SU-DHL-6 (cell line): ENCODE results near the gene MBD5.

ENCODE experiments used
- H2AFZ ChIP-seq: fragments of 200-600 bp; sonication (generic); 2 replicates; pipeline ENCODE4 v1.6.1; 2014; ENCODE audit warnings: low read depth, mild to moderate bottlenecking, moderate library complexity, mixed read lengths, antibody characterized with exemption, low read length; ENCODE audit not compliant: severe bottlenecking
- H3F3A ChIP-seq: fragments of 200-600 bp; shearing (Covaris generic); 2 replicates; pipeline ENCODE4 v1.6.0; 2016; ENCODE audit warnings: antibody characterized with exemption, mild to moderate bottlenecking; ENCODE audit not compliant: insufficient read depth
- H3K27ac ChIP-seq: fragments of 200-600 bp; sonication (generic); 2 replicates; pipeline ENCODE4 v1.5.1; 2016; ENCODE audit warnings: low read depth, mild to moderate bottlenecking, low read length, moderate library complexity, mixed read lengths
- H3K27me3 ChIP-seq: fragments of 200-600 bp; sonication (generic), shearing (Covaris generic); 2 replicates; pipeline ENCODE4 v1.6.0; 2014; ENCODE audit warnings: mild to moderate bottlenecking, low read length
- H3K36me3 ChIP-seq: fragments of 200-600 bp; sonication (generic); 2 replicates; pipeline ENCODE4 v1.6.1; 2014; ENCODE audit warnings: mild to moderate bottlenecking, low read length, mixed read lengths
- H3K4me2 ChIP-seq: fragments of 300-600, 200-600 bp; shearing (Covaris generic), sonication (generic); 2 replicates; pipeline ENCODE4 v1.6.0; 2014; ENCODE audit warnings: low read length, low read depth, mild to moderate bottlenecking; ENCODE audit not compliant: poor library complexity, severe bottlenecking
- H3K4me3 ChIP-seq: fragments of 200-600 bp; sonication (generic); 2 replicates; pipeline ENCODE4 v1.5.1; 2014; ENCODE audit warnings: antibody characterized with exemption, low read length, mild to moderate bottlenecking, mixed read lengths; ENCODE audit not compliant: insufficient read depth, poor library complexity, severe bottlenecking
- H3K79me2 ChIP-seq: fragments of 200-600 bp; sonication (generic); 2 replicates; pipeline ENCODE4 v1.6.1; 2014; ENCODE audit warnings: mild to moderate bottlenecking, low read length, moderate library complexity; ENCODE audit not compliant: insufficient read depth
- H3K9ac ChIP-seq: fragments of 200-600 bp; sonication (generic); 2 replicates; pipeline ENCODE4 v1.7.0; 2014; ENCODE audit warnings: mild to moderate bottlenecking, low read length
- H3K9me2 ChIP-seq: fragments of 200-600 bp; sonication (generic); replicated peaks from 2 replicates; pipeline ENCODE4 v1.6.1; 2014; ENCODE audit warnings: low read length; ENCODE audit not compliant: insufficient read depth
- H3K9me3 ChIP-seq: fragments of 200-600 bp; sonication (generic); 2 replicates; pipeline ENCODE4 v1.6.1; 2014; ENCODE audit warnings: low read length, mixed read lengths; ENCODE audit not compliant: insufficient read depth
- H4K20me1 ChIP-seq: fragments of 200-600 bp; sonication (generic); 2 replicates; pipeline ENCODE4 v1.6.1; 2014; ENCODE audit warnings: low read depth, mild to moderate bottlenecking, antibody characterized with exemption, low read length, moderate library complexity, mixed read lengths
- CTCF ChIP-seq: fragments of 200-600 bp; sonication (generic); IDR thresholded peaks from one replicate; pipeline ENCODE4 v1.5.1; 2017; ENCODE audit warnings: antibody characterized with exemption, mild to moderate bottlenecking, low read length, moderate library complexity; ENCODE audit not compliant: insufficient read depth, poor library complexity, severe bottlenecking
- EZH2phosphoT487 ChIP-seq: fragments of 200-600 bp; sonication (generic), shearing (Covaris generic); conservative IDR thresholded peaks from 2 replicates; pipeline ENCODE4 v1.6.1; 2018; ENCODE audit warnings: mild to moderate bottlenecking, antibody characterized with exemption, low read length, moderate library complexity, mixed read lengths

MBD5 gene

GRCh38 chr2:148552675-148553331, 531.9 kb downstream of the MBD5 start:
- H3K4me2 ChIP-seq, result peak overlapping the region; percentile 46

GRCh38 chr2:148553332-148553887, 532.5 kb downstream of the MBD5 start:
- no peaks in the 10 kb centered on the region for H3K27me3 ChIP-seq
- H3K4me2 ChIP-seq, result peak overlapping the region; percentile 46
- no peak for TF ChIP-seq EZH2phosphoT487
- TF ChIP-seq CTCF, result no peak
- H2AFZ ChIP-seq, result no peak overlapping the region
- H3K9ac ChIP-seq, result no peak overlapping the region
- no peaks in the 10 kb centered on the region for H3F3A ChIP-seq
- H3K4me3 ChIP-seq, result peak overlapping the region; percentile 12
- H3K27ac ChIP-seq, result no peak overlapping the region
- H4K20me1 ChIP-seq, result no peaks in the 10 kb centered on the region
- no peaks in the 10 kb centered on the region for H3K79me2 ChIP-seq
- H3K9me2 ChIP-seq, result no peaks in the 10 kb centered on the region
- H3K9me3 ChIP-seq, result no peaks in the 10 kb centered on the region
- no peaks in the 10 kb centered on the region for H3K36me3 ChIP-seq

More at GRCh38 chr2:148552675-148553331, 531.9 kb downstream of the MBD5 start:
- H3K36me3 ChIP-seq, result no peaks in the 10 kb centered on the region
- no peaks in the 10 kb centered on the region for H3K9me3 ChIP-seq
- no peaks in the 10 kb centered on the region for H3K9me2 ChIP-seq
- H2AFZ ChIP-seq, result no peak overlapping the region
- TF ChIP-seq CTCF, result no peak
- no peak for TF ChIP-seq EZH2phosphoT487
- H3K4me3 ChIP-seq, result peak overlapping the region; percentile 12
- no peak overlapping the region for H3K27ac ChIP-seq
- no peaks in the 10 kb centered on the region for H4K20me1 ChIP-seq
- H3K79me2 ChIP-seq, result no peaks in the 10 kb centered on the region
- no peak overlapping the region for H3K9ac ChIP-seq
- no peaks in the 10 kb centered on the region for H3F3A ChIP-seq
- H3K27me3 ChIP-seq, result no peaks in the 10 kb centered on the region

- no peak overlapping the region for H3K9ac ChIP-seq
- no peaks in the 10 kb centered on the region for H3K9me2 ChIP-seq
- no peak overlapping the region for H3K4me3 ChIP-seq
- H3K27ac ChIP-seq, result no peak overlapping the region
- TF ChIP-seq CTCF (no peak), EZH2phosphoT487 (no peak)
- no peaks in the 10 kb centered on the region for H3K27me3 ChIP-seq
- H3F3A ChIP-seq, result no peaks in the 10 kb centered on the region
- H4K20me1 ChIP-seq, result no peaks in the 10 kb centered on the region
- H2AFZ ChIP-seq, result no peak overlapping the region
- H3K9me3 ChIP-seq, result no peaks in the 10 kb centered on the region
- no peaks in the 10 kb centered on the region for H3K79me2 ChIP-seq
- H3K36me3 ChIP-seq, result no peaks in the 10 kb centered on the region
- H3K4me2 ChIP-seq, result no peak overlapping the region
These were observed 533.8 kb downstream of the MBD5 start for GRCh38 chr2:148554459-148555247.
